HG03135 (cell line): ENCODE data around the gene KLHL21.
"Not testable (repeated sequence)": the region's sequence is repeated elsewhere in the genome, so short reads cannot be mapped to it uniquely, and the experiment has no call there.

Experiments
- ATAC-seq: cut with Tn5 transposase; IDR thresholded peaks from one replicate; pipeline ENCODE4 v1.9.1; 2021; ENCODE audit warnings: mild to moderate bottlenecking, moderate library complexity; ENCODE audit not compliant: unreplicated experiment

KLHL21 gene

GRCh38 chr1:6600410-6601048 lies 2.1 kb downstream of the KLHL21 start:
- ATAC-seq, result no peak

DNA sequence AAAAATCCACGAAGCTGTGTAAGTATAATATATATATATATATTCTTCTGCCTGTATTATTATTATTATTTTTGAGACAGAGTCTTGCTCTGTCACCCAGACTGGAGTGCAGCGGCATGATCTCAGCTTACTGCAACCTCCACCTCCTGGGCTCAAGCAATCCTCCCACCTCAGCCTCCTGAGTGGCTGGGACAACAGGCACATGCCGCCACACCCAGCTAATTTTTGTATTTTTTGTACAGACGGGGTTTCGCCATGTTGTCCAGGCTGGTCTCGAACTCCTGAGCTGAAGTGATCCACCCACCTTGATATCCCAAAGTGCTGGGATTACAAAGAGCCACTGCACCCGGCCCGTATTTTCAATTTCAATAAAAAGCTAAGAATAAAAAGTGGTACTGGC lies 2.7 kb downstream of the KLHL21 start:
- ATAC-seq, result not testable (repeated sequence)

DNA sequence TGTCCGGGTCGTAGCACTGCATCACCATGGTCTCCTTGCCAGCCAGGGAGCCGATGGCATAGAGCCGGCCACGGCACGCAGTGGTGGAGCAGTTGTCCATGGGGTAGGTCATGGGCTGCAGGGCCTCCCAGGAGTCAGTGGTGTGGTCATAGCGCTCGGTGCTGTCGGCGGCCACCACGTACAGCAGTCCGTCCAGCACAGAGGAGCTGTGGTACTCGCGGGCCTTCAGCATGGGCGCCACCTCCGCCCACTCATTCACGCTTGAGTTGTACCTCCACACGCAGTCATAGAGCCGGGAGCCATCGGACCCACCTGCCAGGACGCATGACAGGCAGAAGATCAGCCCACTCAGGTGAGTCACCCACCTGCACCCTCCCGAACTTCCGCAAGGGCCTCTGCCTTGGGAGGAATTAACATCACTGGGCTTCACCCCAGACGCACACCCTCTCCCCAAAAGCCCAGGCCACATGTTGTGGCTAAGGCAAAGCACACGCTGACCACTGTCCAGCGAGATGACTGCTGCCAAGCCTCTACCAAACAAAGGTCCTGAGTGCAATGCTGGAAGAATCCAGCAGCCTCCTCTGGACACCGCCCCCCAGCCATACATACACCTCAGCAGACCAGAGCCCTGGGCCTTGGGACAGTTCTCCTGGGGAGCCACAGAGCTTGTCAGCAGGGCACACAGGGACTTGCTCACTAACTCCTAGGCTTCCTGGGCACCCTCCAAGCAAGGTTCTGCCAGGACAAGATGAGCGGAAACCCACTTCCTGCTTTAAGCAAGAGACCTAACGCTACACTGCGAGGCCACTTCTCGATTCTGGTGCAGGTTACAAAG lies 3.3 kb downstream of the KLHL21 start:
- ATAC-seq, result no peak

- no peak for ATAC-seq
Observed at GRCh38 chr1:6597777-6598131, 4.9 kb downstream of the KLHL21 start.

- ATAC-seq, result no peak
Observed at GRCh38 chr1:6596886-6597776, 5.5 kb downstream of the KLHL21 start.

GRCh38 chr1:6596351-6596750 lies 6.3 kb downstream of the KLHL21 start:
- ATAC-seq, result no peak

- ATAC-seq, result no peak
Observed at GRCh38 chr1:6594977-6595740, 7.5 kb downstream of the KLHL21 start.

DNA sequence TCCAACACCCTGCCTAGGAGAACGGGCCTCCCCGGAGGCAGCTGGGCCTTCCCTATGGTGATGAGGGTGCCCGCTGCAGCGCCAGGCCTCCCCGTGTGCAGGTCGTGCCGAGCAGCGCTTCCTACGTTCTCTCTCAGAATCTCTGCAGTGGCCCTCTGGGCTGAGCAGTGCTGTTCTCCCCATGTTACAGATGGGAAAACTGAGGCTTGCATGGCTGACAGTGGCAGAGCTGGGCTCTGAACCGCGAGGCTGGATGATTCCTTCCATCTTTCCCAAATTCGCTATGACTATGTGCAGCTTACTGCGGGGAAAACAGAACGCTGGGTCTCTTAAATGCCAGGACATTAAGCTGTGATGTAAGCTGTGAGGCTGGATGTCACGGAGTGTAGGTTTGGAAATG lies 8.9 kb downstream of the KLHL21 start:
- ATAC-seq, result no peak

DNA sequence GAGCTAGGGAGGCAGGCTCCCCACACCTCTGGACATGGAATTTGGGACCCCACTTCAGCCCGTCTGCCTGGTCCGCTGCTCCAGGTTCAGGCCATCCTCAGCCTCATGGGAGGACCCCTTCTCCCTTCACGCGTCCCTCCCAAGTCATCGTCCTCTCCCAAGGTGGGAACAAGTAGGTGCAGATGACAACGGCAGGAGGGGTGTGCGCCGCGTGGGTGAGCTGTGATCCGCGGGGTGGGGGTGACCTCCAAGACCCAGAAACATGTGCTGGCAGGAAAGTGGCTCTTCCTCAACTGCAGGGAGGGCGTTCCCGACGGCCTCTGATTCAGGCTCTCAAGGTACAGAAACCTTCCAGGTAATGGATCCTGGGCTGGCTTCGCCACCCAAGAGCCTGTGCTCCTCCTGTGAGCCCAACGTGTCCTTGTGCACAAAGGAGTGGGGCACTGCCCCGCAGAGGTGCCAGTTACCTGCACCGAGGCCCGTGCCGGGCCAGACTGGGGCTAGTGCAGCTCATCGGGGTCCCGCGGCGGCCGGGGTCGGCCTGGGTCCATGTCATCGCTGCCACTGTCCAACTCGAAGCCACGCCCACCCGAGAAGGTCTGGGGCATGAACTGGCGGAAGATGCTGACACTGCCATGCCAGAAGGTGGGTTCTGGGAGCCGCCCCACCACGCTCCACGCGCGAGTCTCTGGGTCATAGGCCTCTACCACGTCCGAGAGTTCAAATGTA lies 9.6 kb downstream of the KLHL21 start:
- ATAC-seq, result no peak

DNA sequence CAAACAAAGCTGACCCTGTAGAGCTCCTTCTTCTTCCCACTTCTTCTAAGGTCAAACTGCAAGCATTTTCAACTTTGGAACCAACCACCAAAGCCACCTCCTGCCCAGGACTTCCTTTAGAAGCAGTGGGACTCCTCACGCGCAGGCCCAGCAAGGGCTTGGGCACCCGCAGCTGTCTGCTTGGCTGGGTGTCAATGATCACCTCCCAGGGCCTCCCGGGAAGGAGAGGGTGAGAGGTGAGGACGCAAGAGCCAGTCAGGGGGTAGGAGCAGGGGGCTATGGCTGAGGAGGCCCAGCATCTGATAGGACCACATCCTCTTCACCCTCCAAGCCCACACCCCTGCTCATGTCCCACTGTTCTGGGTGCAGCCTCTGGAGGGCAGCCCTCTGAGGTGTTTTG lies 10.2 kb downstream of the KLHL21 start:
- ATAC-seq, result no peak

DNA sequence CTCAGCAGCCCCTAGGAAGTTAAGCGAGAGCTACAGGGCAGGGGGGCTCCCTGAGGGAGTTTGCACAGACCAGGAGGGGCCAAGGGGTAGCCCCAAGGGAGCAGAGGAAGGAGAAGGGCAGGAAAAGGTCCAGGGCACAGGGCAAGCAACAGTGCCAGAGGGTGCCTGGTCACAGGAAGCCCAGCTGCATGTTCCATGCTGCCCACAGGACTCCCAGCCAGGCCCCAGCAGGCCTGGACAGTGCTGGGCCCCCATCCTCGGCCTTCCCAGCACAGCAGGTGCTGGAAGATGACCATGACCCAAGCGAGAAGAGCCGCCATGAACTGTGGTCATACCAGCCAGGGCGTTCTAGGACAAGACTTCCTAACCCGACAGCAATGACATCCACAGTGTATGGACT lies 11.0 kb downstream of the KLHL21 start:
- no peak for ATAC-seq

GRCh38 chr1:6591222-6591621 lies 11.4 kb downstream of the KLHL21 start:
- ATAC-seq, result no peak

- ATAC-seq, result no peak
Observed at GRCh38 chr1:6590046-6590445, 12.6 kb downstream of the KLHL21 start.

- no peak for ATAC-seq
Observed at GRCh38 chr1:6588893-6589520, 13.7 kb downstream of the KLHL21 start.

DNA sequence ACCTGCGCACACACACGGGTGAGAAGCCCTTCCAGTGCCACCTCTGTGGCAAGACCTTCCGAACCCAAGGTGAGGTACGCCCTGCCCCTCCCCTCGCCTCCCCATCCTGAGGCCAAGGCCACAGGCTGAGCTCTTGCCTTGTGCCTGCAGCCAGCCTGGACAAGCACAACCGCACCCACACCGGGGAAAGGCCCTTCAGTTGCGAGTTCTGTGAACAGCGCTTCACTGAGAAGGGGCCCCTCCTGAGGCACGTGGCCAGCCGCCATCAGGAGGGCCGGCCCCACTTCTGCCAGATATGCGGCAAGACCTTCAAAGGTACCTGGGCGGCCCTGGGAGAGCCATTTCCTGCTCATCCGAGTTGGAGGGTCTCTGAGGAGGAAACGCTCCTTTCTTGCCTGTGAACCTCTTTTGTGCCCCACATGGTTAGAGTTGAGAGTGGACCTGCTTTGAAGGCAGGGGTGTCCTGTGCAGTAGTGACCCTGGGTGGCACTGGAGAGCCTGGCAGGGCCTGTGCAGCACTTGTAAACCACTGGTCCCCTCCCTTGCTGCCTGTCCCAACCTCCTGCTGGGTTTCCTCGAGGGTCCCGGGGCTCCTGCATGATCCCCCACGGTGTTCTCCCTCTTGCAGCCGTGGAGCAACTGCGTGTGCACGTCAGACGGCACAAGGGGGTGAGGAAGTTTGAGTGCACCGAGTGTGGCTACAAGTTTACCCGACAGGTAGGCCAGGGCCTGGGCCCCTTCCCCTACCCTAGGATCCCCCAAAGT lies 14.4 kb downstream of the KLHL21 start:
- ATAC-seq, result no peak

DNA sequence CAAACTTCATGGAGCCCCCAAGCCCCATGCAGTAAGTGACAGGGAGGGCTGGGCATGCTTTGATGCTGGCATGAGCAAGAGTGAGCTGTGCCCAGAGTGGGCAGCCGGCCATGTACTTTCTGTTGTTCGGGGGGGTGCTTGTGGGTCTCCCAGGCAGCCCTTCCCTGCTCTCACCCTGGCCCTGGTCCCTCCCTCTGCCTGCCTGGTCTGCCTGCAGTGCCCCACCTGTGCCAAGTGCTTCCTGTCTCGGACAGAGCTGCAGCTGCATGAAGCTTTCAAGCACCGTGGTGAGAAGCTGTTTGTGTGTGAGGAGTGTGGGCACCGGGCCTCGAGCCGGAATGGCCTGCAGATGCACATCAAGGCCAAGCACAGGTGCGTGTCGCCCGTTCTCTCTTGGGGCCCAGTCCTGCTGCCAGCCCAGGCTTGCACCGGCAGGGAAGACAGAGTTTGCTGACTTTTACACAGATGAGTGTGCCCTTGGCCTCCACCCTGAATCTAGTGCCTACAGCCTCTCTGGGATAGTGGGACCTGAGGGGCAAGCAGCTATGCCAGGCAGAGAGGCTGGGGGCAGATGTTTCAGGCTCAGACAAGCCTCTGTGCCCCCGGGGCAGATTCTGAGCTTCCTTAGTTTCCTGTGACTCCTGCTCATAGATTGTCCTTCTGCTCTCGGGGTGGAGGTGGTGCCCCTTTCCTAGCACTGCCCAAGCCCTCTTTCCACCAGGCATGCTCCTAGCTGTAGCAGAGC lies 15.2 kb downstream of the KLHL21 start:
- ATAC-seq, result no peak

- ATAC-seq, result no peak
Observed at GRCh38 chr1:6586404-6586816, 16.3 kb downstream of the KLHL21 start.

DNA sequence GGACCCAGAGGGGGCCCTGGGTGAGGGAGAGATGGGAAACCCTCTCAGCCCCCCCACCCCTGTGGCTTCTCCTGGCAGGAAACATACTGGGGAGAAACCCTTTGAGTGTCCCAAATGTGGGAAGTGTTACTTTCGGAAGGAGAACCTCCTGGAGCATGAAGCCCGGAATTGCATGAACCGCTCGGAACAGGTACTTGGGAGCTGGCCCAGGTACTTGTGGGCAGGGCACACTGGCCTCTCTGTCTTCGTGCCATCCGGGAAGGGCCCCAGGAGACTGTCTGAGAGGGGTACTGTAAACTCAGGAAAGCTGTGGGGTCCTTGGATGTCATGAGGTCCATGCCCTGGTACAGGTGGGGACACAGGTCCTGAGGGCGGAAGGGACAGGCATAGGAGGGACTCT lies 16.8 kb downstream of the KLHL21 start:
- no peak for ATAC-seq
